Activated B cell treated with CpG ODN at 0.5 μM for 24 hours (primary cell): ENCODE results near the gene FCHSD2. TPM values are rescaled to one million over a fixed set of nuclear protein-coding genes. Genes with fewer than 3 reads are reported as not detected.
A peak's percentile ranks its signal among the peaks of the same experiment; 100 is the strongest.

Source experiments
- ATAC-seq: fragments of 200-7000 bp; cut with Tn5 transposase; one replicate; pipeline ENCODE4 v1.10.0; 2021; ENCODE audit warnings: low read depth, mild to moderate bottlenecking, moderate library complexity
- CTCF ChIA-PET: fragments of 350-600 bp; sonication (Branson Sonifier 250); formaldehyde crosslinking; loops from one replicate; lab custom pipeline; 2021; ENCODE audit warnings: antibody characterized with exemption; lab: Charles Lee
- POLR2A ChIA-PET: fragments of 350-600 bp; sonication (Branson Sonifier 250); formaldehyde crosslinking; loops from one replicate; lab custom pipeline; 2021; ENCODE audit warnings: antibody characterized with exemption; lab: Charles Lee
- DNase-seq: peaks from one replicate; pipeline ENCODE4 v3.0.0; 2022
- H3K27ac Mint-ChIP-seq: one replicate; pipeline ENCODE4 v1.8.0; 2020; ENCODE audit warnings: mixed read lengths
- H3K27me3 Mint-ChIP-seq: one replicate; pipeline ENCODE4 v1.8.0; 2021; ENCODE audit warnings: mixed read lengths
- H3K36me3 Mint-ChIP-seq: one replicate; pipeline ENCODE4 v1.8.0; 2021; ENCODE audit warnings: low read depth, mixed read lengths
- H3K4me1 Mint-ChIP-seq: one replicate; pipeline ENCODE4 v1.8.0; 2021; ENCODE audit warnings: mixed read lengths
- H3K4me3 Mint-ChIP-seq: one replicate; pipeline ENCODE4 v1.8.0; 2020; ENCODE audit warnings: mild to moderate bottlenecking, mixed read lengths
- H3K9me3 Mint-ChIP-seq: one replicate; pipeline ENCODE4 v1.8.0; 2020; ENCODE audit warnings: mixed read lengths
- intact Hi-C: fragments of 100-400 bp; cut with micrococcal nuclease; formaldehyde crosslinking; loops from one replicate; pipeline ENCODE4 v1.15.1; 2024
- total RNA-seq: library from RNA; stranded (reverse); gene quantifications from 2 replicates; pipeline ENCODE4 v1.2.3, GENCODE V29; 2022
- TF ChIP-seq, protein P1 (sequence below): fragments of 200-600 bp; IDR thresholded peaks from one replicate; pipeline ENCODE4 v1.8.0; 2022; ENCODE audit warnings: antibody characterized with exemption, mild to moderate bottlenecking

The FCHSD2 gene
- total RNA-seq, 1 donor from 2014 or later, result 207 TPM

DNA sequence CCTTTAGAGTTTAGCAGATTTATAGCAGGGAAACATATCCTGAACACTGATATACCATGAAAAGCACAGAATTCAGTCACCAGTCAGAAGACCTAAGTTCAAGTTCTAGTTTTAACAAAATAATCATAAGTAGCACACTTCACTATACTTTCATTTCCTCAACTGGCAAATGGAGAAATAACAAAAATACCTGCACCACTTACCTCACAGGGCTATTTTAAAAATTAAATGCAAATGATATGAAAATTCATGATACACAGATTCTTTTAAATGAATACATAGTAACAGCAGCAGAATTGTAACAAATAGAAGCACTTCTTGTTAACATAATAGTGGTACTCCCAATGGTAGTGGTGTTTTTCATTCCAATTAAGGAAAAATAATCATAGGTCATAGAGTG is 139.0 kb downstream of the FCHSD2 start:
- TF ChIP-seq, protein P1, sequence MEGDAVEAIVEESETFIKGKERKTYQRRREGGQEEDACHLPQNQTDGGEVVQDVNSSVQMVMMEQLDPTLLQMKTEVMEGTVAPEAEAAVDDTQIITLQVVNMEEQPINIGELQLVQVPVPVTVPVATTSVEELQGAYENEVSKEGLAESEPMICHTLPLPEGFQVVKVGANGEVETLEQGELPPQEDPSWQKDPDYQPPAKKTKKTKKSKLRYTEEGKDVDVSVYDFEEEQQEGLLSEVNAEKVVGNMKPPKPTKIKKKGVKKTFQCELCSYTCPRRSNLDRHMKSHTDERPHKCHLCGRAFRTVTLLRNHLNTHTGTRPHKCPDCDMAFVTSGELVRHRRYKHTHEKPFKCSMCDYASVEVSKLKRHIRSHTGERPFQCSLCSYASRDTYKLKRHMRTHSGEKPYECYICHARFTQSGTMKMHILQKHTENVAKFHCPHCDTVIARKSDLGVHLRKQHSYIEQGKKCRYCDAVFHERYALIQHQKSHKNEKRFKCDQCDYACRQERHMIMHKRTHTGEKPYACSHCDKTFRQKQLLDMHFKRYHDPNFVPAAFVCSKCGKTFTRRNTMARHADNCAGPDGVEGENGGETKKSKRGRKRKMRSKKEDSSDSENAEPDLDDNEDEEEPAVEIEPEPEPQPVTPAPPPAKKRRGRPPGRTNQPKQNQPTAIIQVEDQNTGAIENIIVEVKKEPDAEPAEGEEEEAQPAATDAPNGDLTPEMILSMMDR, result no peak
- CTCF ChIA-PET, result no interaction called here
- ATAC-seq (peak; percentile 78), DNase-seq (no peak)
- peak overlapping the region; percentile 57 for H3K4me3 Mint-ChIP-seq
- peaks cover 70% of the 10 kb centered on the region for H3K4me1 Mint-ChIP-seq
- H3K36me3 Mint-ChIP-seq, result peaks cover 68% of the 10 kb centered on the region
- H3K27ac Mint-ChIP-seq, result peak overlapping the region; percentile 81
- intact Hi-C loops, result loop anchor here (2.0 to 10.0 kb wide), 4 partner anchors 16 to 140 kb away; partner anchors contain the start of gene FCHSD2
- no peaks in the 10 kb centered on the region for H3K27me3 Mint-ChIP-seq
- POLR2A ChIA-PET, result interaction anchor here (0.7 to 1.7 kb wide), 2 partner anchors 14 to 154 kb away, joined by 3 to 6 read pairs; no protein-coding TSS in a partner anchor
- peaks cover 6% of the 10 kb centered on the region for H3K9me3 Mint-ChIP-seq

DNA sequence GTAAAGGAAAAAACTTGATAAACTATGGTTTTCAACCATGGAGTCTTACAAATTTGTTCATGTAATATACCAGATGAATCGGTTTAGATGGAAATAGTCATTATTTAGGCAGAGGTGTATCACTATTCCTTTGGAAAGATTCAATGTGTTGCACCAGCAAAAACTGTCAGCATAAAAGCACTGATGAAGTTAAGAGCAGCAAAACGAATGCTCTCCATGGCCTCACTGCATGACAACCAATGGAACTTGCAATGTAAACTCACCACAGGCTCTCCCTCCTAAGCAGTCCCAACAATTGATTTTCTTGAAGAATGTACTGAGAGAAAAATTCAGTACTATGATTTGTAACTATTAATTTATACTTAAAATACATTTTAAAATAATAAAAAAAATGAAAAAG is 139.9 kb downstream of the FCHSD2 start:
- Mint-ChIP-seq H3K27ac (peak overlapping the region; percentile 63), H3K36me3 (peaks cover 69% of the 10 kb centered on the region), H3K9me3 (peaks cover 6% of the 10 kb centered on the region), H3K27me3 (no peaks in the 10 kb centered on the region), H3K4me1 (peaks cover 69% of the 10 kb centered on the region), H3K4me3 (no peak overlapping the region)
- TF ChIP-seq, protein P1, result no peak
- ChIA-PET POLR2A (no interaction called here), CTCF (no interaction called here)
- no peak for DNase-seq
- ATAC-seq, result no peak
- intact Hi-C loops, result loop anchor here (2.0 to 10.0 kb wide), 4 partner anchors 15 to 141 kb away; partner anchors contain the start of gene FCHSD2

DNA sequence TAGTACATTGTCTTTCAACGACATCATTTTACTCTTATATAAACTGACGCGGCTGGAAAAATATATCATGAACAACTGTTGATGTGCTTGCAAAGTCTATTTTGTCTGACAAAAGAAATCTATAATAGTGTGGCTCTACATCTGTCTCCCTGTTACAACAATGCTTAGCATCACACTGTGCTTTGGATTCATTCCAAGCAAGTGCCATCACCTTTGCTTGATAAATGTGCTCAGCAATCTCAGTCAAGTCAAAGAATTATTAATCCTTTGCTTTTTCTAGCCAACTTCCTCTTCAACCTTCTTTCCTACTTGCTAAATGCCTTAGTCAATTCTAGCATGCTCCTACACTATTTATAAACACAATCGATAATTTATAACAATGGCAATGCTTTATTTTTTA is 140.5 kb downstream of the FCHSD2 start:
- TF ChIP-seq, protein P1, result no peak
- DNase-seq, result no peak
- peak overlapping the region; percentile 63 for H3K27ac Mint-ChIP-seq
- H3K4me1 Mint-ChIP-seq, result peaks cover 71% of the 10 kb centered on the region
- ATAC-seq, result no peak
- H3K9me3 Mint-ChIP-seq, result peaks cover 6% of the 10 kb centered on the region
- ChIA-PET POLR2A (no interaction called here), CTCF (no interaction called here)
- no peaks in the 10 kb centered on the region for H3K27me3 Mint-ChIP-seq
- intact Hi-C loops, result loop anchor here (2.0 to 10.0 kb wide), 4 partner anchors 15 to 141 kb away; partner anchors contain the start of gene FCHSD2
- no peak overlapping the region for H3K4me3 Mint-ChIP-seq
- peaks cover 70% of the 10 kb centered on the region for H3K36me3 Mint-ChIP-seq

DNA sequence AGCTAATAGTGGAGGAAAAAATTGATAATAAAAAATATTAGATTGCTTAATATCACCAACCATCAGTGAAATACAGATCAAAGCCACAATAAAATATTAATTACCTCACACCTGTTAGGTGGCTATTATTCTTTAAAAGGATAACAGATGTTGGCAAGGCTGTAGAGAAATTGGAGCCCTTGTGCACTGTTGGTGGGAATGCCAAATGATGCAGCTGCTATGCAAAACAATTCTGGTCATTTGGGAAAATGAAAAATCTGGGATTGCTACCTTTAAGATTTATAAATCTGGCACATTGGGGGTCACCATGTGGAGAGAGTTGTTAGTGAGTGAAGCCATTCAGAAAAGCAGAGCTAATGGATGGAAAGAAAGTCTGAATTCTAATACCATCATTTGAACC is 143.4 kb downstream of the FCHSD2 start:
- Mint-ChIP-seq H3K4me1 (peaks cover 67% of the 10 kb centered on the region), H3K9me3 (no peaks in the 10 kb centered on the region), H3K27me3 (no peaks in the 10 kb centered on the region), H3K36me3 (peaks cover 65% of the 10 kb centered on the region), H3K4me3 (no peak overlapping the region), H3K27ac (no peak overlapping the region)
- no peak for ATAC-seq
- DNase-seq, result no peak
- TF ChIP-seq, protein P1, result no peak
- intact Hi-C loops, result loop anchor here (2.0 kb wide), 1 partner anchor 14 kb away; no protein-coding TSS in a partner anchor
- ChIA-PET CTCF (interaction anchor here (0.7 kb wide), 1 partner anchor 27 kb away, joined by 3 read pairs; no protein-coding TSS in a partner anchor), POLR2A (interaction anchor here (0.6 kb wide), 2 partner anchors 81 to 114 kb away, joined by 5 to 8 read pairs; no protein-coding TSS in a partner anchor)

DNA sequence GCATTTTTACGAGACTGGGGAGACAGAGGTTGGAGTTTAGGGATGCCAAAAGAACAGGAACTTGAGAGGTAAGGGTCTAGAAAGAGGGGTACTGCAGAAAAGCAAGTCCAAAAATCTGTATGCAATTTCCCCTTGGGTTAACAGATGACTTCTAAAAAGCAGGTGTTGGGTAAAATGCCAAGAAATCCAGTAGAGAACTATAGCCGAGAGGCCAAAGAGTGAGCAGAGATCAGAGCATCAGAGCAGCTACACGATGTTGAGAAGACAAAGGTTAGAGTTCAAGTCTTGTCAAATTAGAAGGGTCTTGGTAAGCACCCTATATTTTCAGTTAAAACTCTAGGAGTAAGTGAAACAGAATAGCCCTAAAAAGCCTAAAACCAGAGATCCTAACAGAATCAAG is 145.2 kb downstream of the FCHSD2 start:
- CTCF ChIA-PET, result no interaction called here
- Mint-ChIP-seq H3K9me3 (no peaks in the 10 kb centered on the region), H3K4me3 (peak overlapping the region; percentile 39), H3K36me3 (peaks cover 59% of the 10 kb centered on the region), H3K27me3 (no peaks in the 10 kb centered on the region), H3K4me1 (peaks cover 58% of the 10 kb centered on the region), H3K27ac (peak overlapping the region; percentile 46)
- POLR2A ChIA-PET, result no interaction called here
- intact Hi-C loops, result loop anchor here (2.0 kb wide), 1 partner anchor 16 kb away; no protein-coding TSS in a partner anchor
- DNase-seq (no peak), ATAC-seq (no peak)
- TF ChIP-seq, protein P1, result no peak
